HepG2 (cell line): ENCODE measurements around the gene KCTD13. TPM values are rescaled to one million over a fixed set of nuclear protein-coding genes. Genes with fewer than 3 reads are reported as not detected.
A peak's percentile ranks its signal among the peaks of the same experiment; 100 is the strongest.

Experiments used
- ARID5B ChIP-seq: IDR thresholded peaks from 2 replicates; pipeline ENCODE4 v1.4.0; 2020; ENCODE audit warnings: mild to moderate bottlenecking, missing genetic modification reagents
- IRF9 ChIP-seq: sonication (generic); formaldehyde crosslinking; IDR thresholded peaks from 2 replicates; pipeline ENCODE4 v1.8.0; 2022; ENCODE audit warnings: missing genetic modification reagents, mild to moderate bottlenecking, borderline replicate concordance
- ISL2 ChIP-seq: sonication (generic); formaldehyde crosslinking; IDR thresholded peaks from 2 replicates; pipeline ENCODE4 v1.5.0; 2020; ENCODE audit warnings: missing genetic modification reagents
- KDM5B ChIP-seq: sonication (generic); formaldehyde crosslinking; IDR thresholded peaks from 2 replicates; pipeline ENCODE4 v1.4.0; 2020; ENCODE audit warnings: missing genetic modification reagents, mild to moderate bottlenecking, borderline replicate concordance
- KLF11 ChIP-seq: IDR thresholded peaks from 2 replicates; pipeline ENCODE4 v1.6.1; 2016; ENCODE audit warnings: missing compliant biosample characterization
- MED1 ChIP-seq: sonication (generic); formaldehyde crosslinking; IDR thresholded peaks from 2 replicates; pipeline ENCODE4 v1.4.0; 2020; ENCODE audit warnings: missing genetic modification reagents
- NCOA1 ChIP-seq: sonication (generic); formaldehyde crosslinking; IDR thresholded peaks from 2 replicates; pipeline ENCODE4 v1.9.0; 2021; ENCODE audit warnings: missing genetic modification reagents
- PCBP1 ChIP-seq: fragments of 200-400 bp; formaldehyde crosslinking; IDR thresholded peaks from 2 replicates; pipeline ENCODE4 v1.6.1; 2017; ENCODE audit warnings: mild to moderate bottlenecking, low read depth, low read length, borderline replicate concordance
- RBM39 ChIP-seq: fragments of 200-400 bp; formaldehyde crosslinking; IDR thresholded peaks from one replicate; pipeline ENCODE4 v1.6.1; 2018; ENCODE audit warnings: antibody characterized with exemption, mild to moderate bottlenecking, low read depth, low read length; ENCODE audit not compliant: poor library complexity, severe bottlenecking
- SALL1 ChIP-seq: sonication (generic); formaldehyde crosslinking; IDR thresholded peaks from 2 replicates; pipeline ENCODE4 v1.8.0; 2022; ENCODE audit warnings: mild to moderate bottlenecking, missing genetic modification reagents
- TCF7 ChIP-seq: sonication (generic); IDR thresholded peaks from 2 replicates; pipeline ENCODE4 v1.6.1; 2016; ENCODE audit warnings: antibody characterized with exemption, low read depth
- YEATS2 ChIP-seq: sonication (generic); formaldehyde crosslinking; IDR thresholded peaks from 2 replicates; pipeline ENCODE4 v1.4.0; 2020; ENCODE audit warnings: missing genetic modification reagents, borderline replicate concordance
- ZNF251 ChIP-seq: sonication (generic); formaldehyde crosslinking; IDR thresholded peaks from 2 replicates; pipeline ENCODE4 v1.9.0; 2021; ENCODE audit warnings: mild to moderate bottlenecking, missing genetic modification reagents
- ZNF329 ChIP-seq: sonication (generic); formaldehyde crosslinking; IDR thresholded peaks from 2 replicates; pipeline ENCODE4 v1.9.0; 2021; ENCODE audit warnings: low read depth, mild to moderate bottlenecking, missing genetic modification reagents
- ZNF331 ChIP-seq: sonication (generic); formaldehyde crosslinking; IDR thresholded peaks from 2 replicates; pipeline ENCODE4 v1.4.0; 2020; ENCODE audit warnings: missing genetic modification reagents
- ZNF33B ChIP-seq: sonication (generic); formaldehyde crosslinking; IDR thresholded peaks from 2 replicates; pipeline ENCODE4 v1.5.1; 2020; ENCODE audit warnings: mild to moderate bottlenecking, missing genetic modification reagents
- ZNF362 ChIP-seq: sonication (generic); formaldehyde crosslinking; IDR thresholded peaks from 2 replicates; pipeline ENCODE4 v1.4.0; 2020; ENCODE audit warnings: missing genetic modification reagents, mild to moderate bottlenecking, borderline replicate concordance
- ZNF563 ChIP-seq: sonication (generic); formaldehyde crosslinking; IDR thresholded peaks from 2 replicates; pipeline ENCODE4 v1.8.0; 2022; ENCODE audit warnings: mild to moderate bottlenecking, moderate library complexity, missing genetic modification reagents
- ZNF615 ChIP-seq: sonication (generic); formaldehyde crosslinking; IDR thresholded peaks from 2 replicates; pipeline ENCODE4 v1.5.0; 2020; ENCODE audit warnings: mild to moderate bottlenecking, missing genetic modification reagents, borderline replicate concordance
- ZNF737 ChIP-seq: sonication (generic); formaldehyde crosslinking; IDR thresholded peaks from 2 replicates; pipeline ENCODE4 v1.5.0; 2020; ENCODE audit warnings: missing genetic modification reagents, mild to moderate bottlenecking, borderline replicate concordance
- polyA plus RNA-seq, 8 experiments: library from polyadenylated mRNA; depleted of rRNA in 3 of 8; stranded (reverse) in 7 of 8; unstranded in 1 of 8; fragments of >200 nt; fragmentation: Illumina TruSeq in 4 of 8; extraction: Trizol in 4 of 8; gene quantifications; 2 replicates each; pipeline versions ENCODE4 v1.2.1 to v1.2.3, GENCODE V29; 2011 to 2016; ENCODE audit warnings: low read depth in 4 of 8, missing spikeins in 1 of 8, mixed read lengths in 1 of 8; ENCODE audit not compliant: insufficient read depth in 1 of 8
- total RNA-seq, 5 experiments: library from RNA; depleted of rRNA; stranded (reverse); fragments of >200 nt; fragmentation: Illumina TruSeq; extraction: Trizol; gene quantifications; 2 replicates each; pipeline ENCODE4 v1.2.3, GENCODE V29; 2016; ENCODE audit warnings: low read depth in 1 of 5
- TF ChIP-seq, protein P1 (sequence below): sonication (generic); formaldehyde crosslinking; conservative IDR thresholded peaks from 2 replicates; pipeline ENCODE4 v1.8.1; 2023; ENCODE audit warnings: missing genetic modification reagents

The KCTD13 gene
- total and polyA plus RNA-seq, 2 of the 13 experiments (the other 11 are each of a cell fraction or from before 2014, with no cell fraction given), result 6.3 to 14.7 TPM

DNA sequence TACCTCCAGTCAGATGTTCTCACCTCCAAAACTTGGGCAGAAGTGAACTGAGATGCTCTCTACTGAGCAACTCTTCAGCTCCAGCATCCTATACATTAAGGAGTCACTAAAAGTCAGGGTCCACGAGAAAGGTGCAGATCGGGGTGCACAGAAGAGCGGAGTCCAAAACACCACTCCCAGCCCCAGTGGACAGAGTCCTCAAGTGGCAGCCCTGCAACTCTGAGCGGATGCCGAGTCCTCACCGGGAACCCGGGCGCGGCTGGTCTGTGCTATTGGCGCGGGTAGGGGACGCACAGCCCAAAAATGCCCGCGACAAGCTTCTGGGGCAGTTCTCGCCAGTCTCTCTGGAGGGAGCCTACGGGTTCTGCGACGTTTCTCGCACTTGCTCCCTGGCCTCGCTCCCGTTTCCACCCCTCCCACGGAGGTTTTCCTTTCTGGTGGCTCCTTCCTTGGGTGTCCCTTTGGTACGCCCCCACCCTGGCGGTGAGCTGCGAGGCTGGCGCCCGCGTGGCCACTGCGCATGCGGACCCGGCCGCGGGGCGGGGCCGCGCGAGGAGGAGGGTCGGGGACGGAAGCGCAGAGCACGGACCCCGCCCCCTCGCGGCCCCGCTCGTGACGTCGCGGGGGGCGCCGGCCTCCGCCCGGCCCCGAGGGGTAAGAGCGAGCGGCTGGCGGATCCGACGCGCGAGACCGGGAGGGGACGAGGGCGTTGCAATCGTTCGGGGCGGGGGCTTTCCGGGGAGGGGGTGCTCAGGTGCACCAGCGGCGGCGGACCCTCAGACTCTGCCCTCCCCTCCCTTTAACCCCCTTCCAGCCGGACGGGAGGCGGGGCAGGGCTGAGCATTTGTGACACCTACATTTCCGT, 35.7 kb upstream of the KCTD13 start, which contains the start of gene TMEM219 (continued):
- peak; percentile 41; the same call in 1 of the 2 replicates for TF ChIP-seq MED1 (CRISPR knock-in tag)
- TF ChIP-seq KDM5B (CRISPR knock-in tag), result peak; percentile 91
- TF ChIP-seq ARID5B (CRISPR knock-in tag), result peak; percentile 29; the same call in 1 of the 2 replicates
- peak; percentile 78 for TF ChIP-seq SALL1 (CRISPR knock-in tag)
- TF ChIP-seq RBM39, result peak; percentile 17
- TF ChIP-seq ZNF331, result peak; percentile 60; the same call in 1 of the 2 replicates
- TF ChIP-seq, protein P1, sequence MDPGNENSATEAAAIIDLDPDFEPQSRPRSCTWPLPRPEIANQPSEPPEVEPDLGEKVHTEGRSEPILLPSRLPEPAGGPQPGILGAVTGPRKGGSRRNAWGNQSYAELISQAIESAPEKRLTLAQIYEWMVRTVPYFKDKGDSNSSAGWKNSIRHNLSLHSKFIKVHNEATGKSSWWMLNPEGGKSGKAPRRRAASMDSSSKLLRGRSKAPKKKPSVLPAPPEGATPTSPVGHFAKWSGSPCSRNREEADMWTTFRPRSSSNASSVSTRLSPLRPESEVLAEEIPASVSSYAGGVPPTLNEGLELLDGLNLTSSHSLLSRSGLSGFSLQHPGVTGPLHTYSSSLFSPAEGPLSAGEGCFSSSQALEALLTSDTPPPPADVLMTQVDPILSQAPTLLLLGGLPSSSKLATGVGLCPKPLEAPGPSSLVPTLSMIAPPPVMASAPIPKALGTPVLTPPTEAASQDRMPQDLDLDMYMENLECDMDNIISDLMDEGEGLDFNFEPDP (CRISPR knock-in tag), result peak; percentile 98; the same call in 1 of the 2 replicates
- no peak for TF ChIP-seq ZNF615 (CRISPR knock-in tag)
- TF ChIP-seq YEATS2 (CRISPR knock-in tag), result no peak; the same call in 1 of the 2 replicates
- no peak for TF ChIP-seq TCF7
- TF ChIP-seq ZNF251, result no peak
- TF ChIP-seq KLF11 (CRISPR knock-in tag), result peak; percentile 10; the same call in 1 of the 2 replicates
- peak; percentile 77; the same call in 1 of the 2 replicates for TF ChIP-seq PCBP1
- peak; percentile 84; the same call in 1 of the 2 replicates for TF ChIP-seq NCOA1
- TF ChIP-seq ZNF33B (CRISPR knock-in tag), result peak; percentile 70; the same call in 1 of the 2 replicates
- TF ChIP-seq ISL2 (CRISPR knock-in tag), result no peak
- peak; percentile 86 for TF ChIP-seq ZNF563
- peak; percentile 67; the same call in 1 of the 2 replicates for TF ChIP-seq IRF9 (CRISPR knock-in tag)
- no peak for TF ChIP-seq ZNF737
- TF ChIP-seq ZNF362 (CRISPR knock-in tag), result peak; percentile 46; the same call in 1 of the 2 replicates
- TF ChIP-seq ZNF329 (CRISPR knock-in tag), result 0 out of 2 replicates have a peak, but pooled peaks have one; percentile 27
